Loucy (cell line): ENCODE results near the gene PLCG1.

Source experiments
- CTCF ChIP-seq: fragments of 200-600 bp; sonication (generic); conservative IDR thresholded peaks from 2 replicates; pipeline ENCODE4 v1.5.1; 2014; ENCODE audit warnings: mild to moderate bottlenecking, antibody characterized with exemption, low read length
- EZH2phosphoT487 ChIP-seq: fragments of 200-600 bp; IDR thresholded peaks from 2 replicates; pipeline ENCODE4 v1.6.1; 2018; ENCODE audit warnings: antibody characterized with exemption, mild to moderate bottlenecking, moderate library complexity, borderline replicate concordance

- TF ChIP-seq CTCF, result no peak
- TF ChIP-seq EZH2phosphoT487, result no peak
Observed at GRCh38 chr20:41163821-41164220, 26.5 kb downstream of the PLCG1 start.
